IMR-90 (cell line): Measurements from ENCODE around the gene SEL1L2. TPM values are rescaled to one million over a fixed set of nuclear protein-coding genes. Genes with fewer than 3 reads are reported as not detected.

Experiments used
- ATAC-seq: fragments of 200-7000 bp; cut with Tn5 transposase; 2 replicates; pipeline ENCODE4 v1.9.1; 2020; ENCODE audit warnings: low read depth, mild to moderate bottlenecking, moderate library complexity
- BruUV-seq: library from RNA; stranded (reverse); fragments of 400-500 nt; replicated peaks from 2 replicates; lab custom pipeline; 2021; lab: Mats Ljungman, UMichigan
- CTCF ChIA-PET: fragments of 300-600 bp; formaldehyde crosslinking; extraction: SDS; loops from one replicate; lab custom pipeline; 2021; ENCODE audit warnings: antibody characterized with exemption; lab: Yijun Ruan, JAX
- POLR2A ChIA-PET: fragments of 300-600 bp; sonication (Branson Sonifier 250); formaldehyde crosslinking; loops from one replicate; lab custom pipeline; 2022; ENCODE audit warnings: antibody characterized with exemption; ENCODE audit not compliant: unreplicated experiment; lab: Charles Lee
- DNase-seq: peaks from one replicate; pipeline ENCODE4 v3.0.0; 2013
- H2AFZ ChIP-seq: replicated peaks from 2 replicates; pipeline ENCODE3; 2013; ENCODE audit warnings: low read length, mild to moderate bottlenecking; ENCODE audit not compliant: poor library complexity
- H2AK5ac ChIP-seq: 2 replicates; pipeline ENCODE4 v1.6.1; 2013; ENCODE audit warnings: low read depth, low read length, inconsistent platforms
- H2AK9ac ChIP-seq: replicated peaks from 2 replicates; pipeline ENCODE3; 2013; ENCODE audit warnings: mild to moderate bottlenecking, low read depth, low read length, moderate library complexity; ENCODE audit not compliant: poor library complexity
- H2BK120ac ChIP-seq: 2 replicates; pipeline ENCODE4 v1.6.1; 2013; ENCODE audit warnings: low read depth, low read length, inconsistent platforms
- H2BK15ac ChIP-seq: 3 replicates; pipeline ENCODE4 v1.6.1; 2013; ENCODE audit warnings: low read depth, low read length, inconsistent platforms
- H2BK20ac ChIP-seq: 2 replicates; pipeline ENCODE4 v1.6.1; 2013; ENCODE audit warnings: low read depth, mild to moderate bottlenecking, inconsistent platforms, low read length, moderate library complexity
- H2BK5ac ChIP-seq: 2 replicates; pipeline ENCODE4 v1.6.1; 2013; ENCODE audit warnings: mild to moderate bottlenecking, low read depth, low read length, inconsistent platforms; ENCODE audit not compliant: poor library complexity, severe bottlenecking
- H3K14ac ChIP-seq: replicated peaks from 2 replicates; pipeline ENCODE4 v1.6.1; 2013; ENCODE audit warnings: low read depth, low read length, inconsistent platforms
- H3K18ac ChIP-seq: 2 replicates; pipeline ENCODE4 v1.6.1; 2013; ENCODE audit warnings: low read depth, low read length, control low read depth
- H3K23ac ChIP-seq: 2 replicates; pipeline ENCODE4 v1.6.1; 2013; ENCODE audit warnings: low read depth, low read length, inconsistent platforms
- H3K27ac ChIP-seq: 2 replicates; pipeline ENCODE4 v1.5.1; 2013; ENCODE audit warnings: mild to moderate bottlenecking, control low read depth, low read length; ENCODE audit not compliant: insufficient read depth
- H3K27me3 ChIP-seq: 2 replicates; pipeline ENCODE4 v1.6.1; 2013; ENCODE audit warnings: low read length; ENCODE audit not compliant: control insufficient read depth, insufficient read depth
- H3K36me3 ChIP-seq: 2 replicates; pipeline ENCODE4 v1.6.1; 2013; ENCODE audit warnings: low read length, mixed read lengths; ENCODE audit not compliant: control insufficient read depth, insufficient read depth
- H3K4ac ChIP-seq: 2 replicates; pipeline ENCODE4 v1.6.1; 2013; ENCODE audit warnings: low read depth, low read length, inconsistent platforms
- H3K4me1 ChIP-seq: 2 replicates; pipeline ENCODE4 v1.6.1; 2013; ENCODE audit warnings: low read length, mixed read lengths; ENCODE audit not compliant: control insufficient read depth, insufficient read depth
- H3K4me2 ChIP-seq: 2 replicates; pipeline ENCODE4 v1.6.1; 2013; ENCODE audit warnings: low read depth, mild to moderate bottlenecking, control low read depth, low read length, moderate library complexity
- H3K4me3 ChIP-seq: 2 replicates; pipeline ENCODE4 v1.5.1; 2013; ENCODE audit warnings: low read depth, mild to moderate bottlenecking, control low read depth, low read length, moderate library complexity; ENCODE audit not compliant: insufficient read depth
- H3K56ac ChIP-seq: 2 replicates; pipeline ENCODE4 v1.6.1; 2013; ENCODE audit warnings: low read length, inconsistent platforms; ENCODE audit not compliant: insufficient read depth; ENCODE audit errors: extremely low read depth
- H3K79me1 ChIP-seq, 2 experiments: 2 replicates each; pipeline ENCODE4 v1.6.1; 2013; ENCODE audit warnings: low read length in 2 of 2, inconsistent platforms in 1 of 2, low read depth in 1 of 2
- H3K9ac ChIP-seq: 2 replicates; pipeline ENCODE4 v1.6.1; 2013; ENCODE audit warnings: low read depth, low read length, control low read depth
- H3K9me1 ChIP-seq: 2 replicates; pipeline ENCODE4 v1.6.1; 2013; ENCODE audit warnings: low read length, inconsistent platforms; ENCODE audit not compliant: insufficient read depth
- H3K9me3 ChIP-seq: 2 replicates; pipeline ENCODE4 v1.6.1; 2013; ENCODE audit warnings: low read length; ENCODE audit not compliant: control insufficient read depth, insufficient read depth
- H4K20me1 ChIP-seq: 2 replicates; pipeline ENCODE4 v1.6.1; 2013; ENCODE audit warnings: low read length, inconsistent platforms; ENCODE audit not compliant: insufficient read depth
- H4K5ac ChIP-seq: 2 replicates; pipeline ENCODE4 v1.6.1; 2013; ENCODE audit warnings: mild to moderate bottlenecking, low read depth, low read length, control low read depth
- H4K8ac ChIP-seq, 2 experiments: 2 replicates each; pipeline ENCODE4 v1.6.1; 2013; ENCODE audit warnings: low read depth in 2 of 2, low read length in 2 of 2, control low read depth in 1 of 2, inconsistent platforms in 1 of 2
- H4K91ac ChIP-seq: 2 replicates; pipeline ENCODE4 v1.6.1; 2013; ENCODE audit warnings: low read depth, low read length, inconsistent platforms; ENCODE audit not compliant: insufficient read depth
- BHLHE40 ChIP-seq: fragments of 150-350 bp; IDR thresholded peaks from 2 replicates; pipeline ENCODE4 v1.6.1; 2016; ENCODE audit warnings: mild to moderate bottlenecking, low read depth, low read length
- CEBPB ChIP-seq: IDR thresholded peaks from 2 replicates; pipeline ENCODE4 v1.6.1; 2012; ENCODE audit warnings: low read depth, low read length, improper control_type of control experiment
- CHD1 ChIP-seq: IDR thresholded peaks from 2 replicates; pipeline ENCODE4 v1.6.1; 2012; ENCODE audit warnings: low read depth, low read length, improper control_type of control experiment
- FOS ChIP-seq: fragments of 150-350 bp; IDR thresholded peaks from 2 replicates; pipeline ENCODE4 v1.6.1; 2016; ENCODE audit warnings: low read depth, low read length
- MAZ ChIP-seq: IDR thresholded peaks from 2 replicates; pipeline ENCODE4 v1.6.1; 2012; ENCODE audit warnings: low read depth, mild to moderate bottlenecking, low read length, improper control_type of control experiment, moderate library complexity, borderline replicate concordance
- MXI1 ChIP-seq: IDR thresholded peaks from 2 replicates; pipeline ENCODE4 v1.6.1; 2012; ENCODE audit warnings: low read depth, mild to moderate bottlenecking, low read length, moderate library complexity, borderline replicate concordance
- NFE2L2 ChIP-seq: fragments of 150-350 bp; IDR thresholded peaks from 2 replicates; pipeline ENCODE4 v1.6.1; 2016; ENCODE audit warnings: low read depth, mild to moderate bottlenecking, low read length
- POLR2A ChIP-seq: IDR thresholded peaks from 2 replicates; pipeline ENCODE4 v1.6.1; 2012; ENCODE audit warnings: mild to moderate bottlenecking, low read depth, low read length
- RAD21 ChIP-seq: IDR thresholded peaks from 2 replicates; pipeline ENCODE4 v1.6.1; 2012; ENCODE audit warnings: low read length, improper control_type of control experiment
- RFX5 ChIP-seq: IDR thresholded peaks from 2 replicates; pipeline ENCODE4 v1.8.0; 2012; ENCODE audit warnings: low read depth, mild to moderate bottlenecking, low read length, moderate library complexity
- SMC3 ChIP-seq: fragments of 150-350 bp; IDR thresholded peaks from 2 replicates; pipeline ENCODE4 v1.6.1; 2016; ENCODE audit warnings: low read depth, mild to moderate bottlenecking, antibody characterized with exemption, low read length, moderate library complexity
- WGBS, 2 experiments: methylation state at CpG; one replicate each; pipeline versions ENCODE4 v1.1.5 to v1.1.7; 2013; ENCODE audit warnings: missing lambda C conversion rate in 2 of 2; ENCODE audit not compliant: insufficient read length in 1 of 2; ENCODE audit errors: extremely low coverage in 2 of 2; 5-methylcytosine and 5-hydroxymethylcytosine counted together
- dilution Hi-C: fragments of 300-500 bp; cut with HindIII; formaldehyde crosslinking; loops from one replicate; pipeline ENCODE4 v1.14.3; 2018; ENCODE audit warnings: low sequenced_read_pairs; ENCODE audit not compliant: unreplicated experiment
- in situ Hi-C: fragments of 300-500 bp; cut with MboI; formaldehyde crosslinking; loops from 3 replicates; pipeline ENCODE4 v1.14.3; 2019; ENCODE audit warnings: low sequenced_read_pairs, inconsistent platforms, mixed read lengths
- intact Hi-C: fragments of 100-400 bp; cut with micrococcal nuclease; formaldehyde crosslinking; loops from 2 replicates; pipeline ENCODE4 v1.10.0; 2022
- polyA plus RNA-seq, 3 experiments: library from polyadenylated mRNA; depleted of rRNA; stranded (reverse); fragments of >200 nt; gene quantifications; 2 replicates each; pipeline ENCODE4 v1.2.3, GENCODE V29; 2012; ENCODE audit warnings: low replicate concordance in 1 of 3
- total RNA-seq: library from RNA; depleted of rRNA; stranded (reverse); fragments of >200 nt; gene quantifications from 2 replicates; pipeline ENCODE4 v1.2.3, GENCODE V29; 2012
- TF ChIP-seq, protein P1 (sequence below): fragments of 150-350 bp; IDR thresholded peaks from 2 replicates; pipeline ENCODE4 v1.6.1; 2016; ENCODE audit warnings: low read depth, mild to moderate bottlenecking, low read length, moderate library complexity, borderline replicate concordance
- TF ChIP-seq, protein P2 (sequence below): fragments of 150-350 bp; IDR thresholded peaks from 2 replicates; pipeline ENCODE4 v1.6.1; 2017; ENCODE audit warnings: mild to moderate bottlenecking, antibody characterized with exemption, low read length, low read depth
- TF ChIP-seq, protein P3 (sequence below): conservative IDR thresholded peaks from 2 replicates; pipeline ENCODE4 v1.5.1; 2012; ENCODE audit warnings: mild to moderate bottlenecking, low read depth, low read length, improper control_type of control experiment

The SEL1L2 gene
- total and polyA plus RNA-seq, 2 of the 4 experiments (the other 2 are of a cell fraction): not detected

DNA sequence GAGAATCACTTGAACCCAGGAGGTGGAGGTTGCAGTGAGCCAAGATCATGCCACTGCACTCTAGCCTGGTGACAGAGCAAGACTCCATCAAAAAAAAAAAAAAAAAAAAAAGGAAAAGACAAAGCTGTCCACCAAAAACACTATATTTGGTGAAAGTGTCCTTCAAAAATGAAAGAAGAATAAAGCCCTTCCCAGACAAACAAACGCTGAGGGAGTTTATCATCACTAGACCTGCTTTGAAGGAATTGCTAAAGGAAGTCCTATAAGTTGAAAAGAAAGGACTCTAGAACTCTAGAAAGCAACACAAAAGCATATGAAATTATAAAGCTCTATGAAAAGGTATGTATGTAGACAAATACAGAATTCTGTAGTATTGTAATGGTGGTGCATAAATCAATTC is 98.8 kb downstream of the SEL1L2 start:
- H3K36me3 ChIP-seq: no peaks in the 10 kb centered on the region
- in situ Hi-C loops: no loop called here
- no peak overlapping the region for H2BK5ac ChIP-seq
- H4K8ac ChIP-seq: no peak overlapping the region
- no peak overlapping the region for H2AFZ ChIP-seq
- TF ChIP-seq, protein P1, sequence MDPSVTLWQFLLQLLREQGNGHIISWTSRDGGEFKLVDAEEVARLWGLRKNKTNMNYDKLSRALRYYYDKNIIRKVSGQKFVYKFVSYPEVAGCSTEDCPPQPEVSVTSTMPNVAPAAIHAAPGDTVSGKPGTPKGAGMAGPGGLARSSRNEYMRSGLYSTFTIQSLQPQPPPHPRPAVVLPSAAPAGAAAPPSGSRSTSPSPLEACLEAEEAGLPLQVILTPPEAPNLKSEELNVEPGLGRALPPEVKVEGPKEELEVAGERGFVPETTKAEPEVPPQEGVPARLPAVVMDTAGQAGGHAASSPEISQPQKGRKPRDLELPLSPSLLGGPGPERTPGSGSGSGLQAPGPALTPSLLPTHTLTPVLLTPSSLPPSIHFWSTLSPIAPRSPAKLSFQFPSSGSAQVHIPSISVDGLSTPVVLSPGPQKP: no peak
- TF ChIP-seq CHD1 (no peak), FOS (no peak), RFX5 (no peak), CEBPB (no peak), SMC3 (no peak), RAD21 (no peak), POLR2A (no peak), NFE2L2 (no peak), MAZ (no peak), BHLHE40 (no peak), MXI1 (no peak)
- TF ChIP-seq, protein P2, sequence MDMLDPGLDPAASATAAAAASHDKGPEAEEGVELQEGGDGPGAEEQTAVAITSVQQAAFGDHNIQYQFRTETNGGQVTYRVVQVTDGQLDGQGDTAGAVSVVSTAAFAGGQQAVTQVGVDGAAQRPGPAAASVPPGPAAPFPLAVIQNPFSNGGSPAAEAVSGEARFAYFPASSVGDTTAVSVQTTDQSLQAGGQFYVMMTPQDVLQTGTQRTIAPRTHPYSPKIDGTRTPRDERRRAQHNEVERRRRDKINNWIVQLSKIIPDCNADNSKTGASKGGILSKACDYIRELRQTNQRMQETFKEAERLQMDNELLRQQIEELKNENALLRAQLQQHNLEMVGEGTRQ: no peak
- TF ChIP-seq, protein P3, sequence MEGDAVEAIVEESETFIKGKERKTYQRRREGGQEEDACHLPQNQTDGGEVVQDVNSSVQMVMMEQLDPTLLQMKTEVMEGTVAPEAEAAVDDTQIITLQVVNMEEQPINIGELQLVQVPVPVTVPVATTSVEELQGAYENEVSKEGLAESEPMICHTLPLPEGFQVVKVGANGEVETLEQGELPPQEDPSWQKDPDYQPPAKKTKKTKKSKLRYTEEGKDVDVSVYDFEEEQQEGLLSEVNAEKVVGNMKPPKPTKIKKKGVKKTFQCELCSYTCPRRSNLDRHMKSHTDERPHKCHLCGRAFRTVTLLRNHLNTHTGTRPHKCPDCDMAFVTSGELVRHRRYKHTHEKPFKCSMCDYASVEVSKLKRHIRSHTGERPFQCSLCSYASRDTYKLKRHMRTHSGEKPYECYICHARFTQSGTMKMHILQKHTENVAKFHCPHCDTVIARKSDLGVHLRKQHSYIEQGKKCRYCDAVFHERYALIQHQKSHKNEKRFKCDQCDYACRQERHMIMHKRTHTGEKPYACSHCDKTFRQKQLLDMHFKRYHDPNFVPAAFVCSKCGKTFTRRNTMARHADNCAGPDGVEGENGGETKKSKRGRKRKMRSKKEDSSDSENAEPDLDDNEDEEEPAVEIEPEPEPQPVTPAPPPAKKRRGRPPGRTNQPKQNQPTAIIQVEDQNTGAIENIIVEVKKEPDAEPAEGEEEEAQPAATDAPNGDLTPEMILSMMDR: no peak
- no peak overlapping the region for H3K14ac ChIP-seq
- no peaks in the 10 kb centered on the region for H3K27me3 ChIP-seq
- H2BK15ac ChIP-seq: no peak overlapping the region
- H3K27ac ChIP-seq: no peak overlapping the region
- ATAC-seq: no peak
- peaks cover 3% of the 10 kb centered on the region; the same call in 1 of the 2 replicates for H3K9me3 ChIP-seq
- H3K4me2 ChIP-seq: no peak overlapping the region
- no TSS peak for BruUV-seq
- no peak overlapping the region for H2AK5ac ChIP-seq
- intact Hi-C loops: no loop called here
- ChIA-PET CTCF (no interaction called here), POLR2A (no interaction called here)
- H3K4me1 ChIP-seq: no peaks in the 10 kb centered on the region
- no peak overlapping the region for H3K56ac ChIP-seq
- H3K23ac ChIP-seq: no peak overlapping the region
- no peak overlapping the region for H2BK120ac ChIP-seq
- no CpG with 5 or more reads among the region's 1 CpG for WGBS, 2 experiments
- DNase-seq: no peak
- H4K91ac ChIP-seq: no peak overlapping the region
- H2BK20ac ChIP-seq: no peak overlapping the region
- dilution Hi-C loops: no loop called here
- H4K20me1 ChIP-seq: no peaks in the 10 kb centered on the region
- H3K18ac ChIP-seq: no peak overlapping the region
- no peak overlapping the region for H3K4me3 ChIP-seq
- no peak overlapping the region for H3K9ac ChIP-seq
- no peak overlapping the region for H4K5ac ChIP-seq
- no peak overlapping the region for H2AK9ac ChIP-seq
- H3K4ac ChIP-seq: no peak overlapping the region
- no peaks in the 10 kb centered on the region for H3K79me1 ChIP-seq
- H3K9me1 ChIP-seq: no peaks in the 10 kb centered on the region
